HS-27A (cell line): ENCODE measurements around the gene METTL5.

Experiments used
- DNase-seq: peaks from one replicate; pipeline ENCODE4 v3.0.0-alpha.2; 2012; ENCODE audit warnings: low read depth, missing footprints

Gene METTL5

DNA sequence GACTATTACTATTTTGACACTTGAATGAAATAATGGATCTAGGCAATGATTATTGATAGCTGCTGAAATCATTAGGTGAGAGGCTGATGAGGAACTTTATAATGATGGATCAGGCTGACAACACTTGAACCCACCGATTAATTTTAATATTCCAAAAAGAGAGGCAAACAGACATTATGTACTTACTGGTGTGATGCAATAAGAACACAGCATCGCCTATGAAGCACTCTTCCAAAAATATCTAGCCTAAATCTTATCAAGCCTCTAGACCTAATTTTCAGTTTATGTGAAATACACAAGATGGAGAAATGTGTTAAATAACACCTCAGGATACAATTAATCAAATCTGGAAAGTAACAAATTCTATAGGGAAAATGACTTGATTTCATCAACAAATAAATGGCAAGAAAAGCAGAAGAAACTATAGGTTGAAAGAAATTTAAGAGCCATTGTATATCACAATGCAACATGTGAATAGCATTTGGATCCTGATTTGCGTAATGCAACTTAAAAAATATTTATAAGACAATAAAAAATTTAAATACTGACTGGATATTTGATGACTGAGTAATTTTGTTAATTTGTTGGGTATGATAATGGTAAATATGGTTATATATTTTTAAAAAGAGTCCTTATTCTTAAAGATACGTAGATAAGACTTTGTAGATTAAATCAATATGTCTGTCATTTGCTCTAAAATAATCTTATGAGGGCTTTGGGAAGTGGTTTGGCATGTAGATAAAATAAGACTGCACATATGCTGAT, 43.3 kb downstream of the METTL5 start:
- DNase-seq, result no peak

DNA sequence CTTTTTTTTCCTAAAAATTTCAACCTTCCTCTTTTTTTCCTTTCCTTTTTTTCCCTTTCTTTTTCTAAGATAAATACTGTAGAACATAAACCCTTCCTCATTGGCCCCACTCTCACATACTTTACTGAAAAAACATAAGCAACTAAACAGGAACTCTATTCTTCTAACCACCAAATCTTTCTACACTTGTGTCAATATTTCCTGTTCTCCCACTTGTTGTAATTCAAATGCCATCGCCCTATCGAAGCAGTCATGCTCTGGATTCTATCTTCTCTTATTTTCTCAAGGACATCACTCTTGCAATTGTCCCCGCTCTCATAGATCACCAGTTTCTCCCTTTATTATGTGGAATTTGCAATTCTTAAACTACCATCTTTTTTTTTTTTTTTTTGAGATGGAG, 46.3 kb downstream of the METTL5 start:
- no peak for DNase-seq

DNA sequence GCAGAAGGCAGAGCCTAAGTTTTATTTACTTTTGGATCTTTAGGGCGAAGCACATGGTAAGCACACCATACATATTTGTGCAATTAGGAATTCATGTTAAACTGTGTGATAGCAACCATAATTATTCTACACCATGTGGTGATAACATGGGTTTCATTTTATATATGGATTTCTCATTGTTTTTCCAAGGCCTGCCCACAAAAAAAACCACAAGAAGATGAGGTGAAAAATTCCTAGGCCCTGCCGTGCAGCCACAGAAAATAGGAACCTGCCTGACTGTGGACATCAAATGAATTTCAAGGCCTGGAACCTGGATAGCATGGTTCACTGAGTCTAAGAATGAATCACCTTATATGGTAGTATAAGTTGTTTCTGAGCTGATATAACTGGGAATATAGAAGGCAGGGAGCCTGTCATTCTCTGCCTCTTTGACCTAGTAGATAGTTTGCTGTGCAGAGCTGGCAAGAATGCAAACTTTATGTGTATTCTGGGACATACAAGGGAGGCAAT, 48.4 kb downstream of the METTL5 start:
- no peak for DNase-seq

DNA sequence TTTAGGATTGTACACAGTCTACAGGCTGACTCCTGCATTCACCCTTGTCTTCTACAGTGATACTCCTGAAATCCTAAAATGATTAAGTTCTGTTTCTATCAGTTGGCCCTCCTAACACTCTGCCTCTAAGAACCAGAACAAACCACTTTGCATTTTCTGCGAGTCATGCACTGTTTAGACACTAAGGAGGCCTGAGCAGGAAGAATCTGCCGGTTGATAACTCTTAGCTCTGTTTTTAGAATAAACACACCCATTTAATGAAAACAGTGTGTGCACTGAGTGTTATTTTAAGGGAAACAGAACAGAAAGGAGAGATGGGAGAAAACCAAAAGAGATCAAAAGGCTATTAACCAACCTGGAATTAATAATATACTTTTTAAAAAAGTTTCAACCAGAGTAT, 48.9 kb downstream of the METTL5 start:
- no peak for DNase-seq

DNA sequence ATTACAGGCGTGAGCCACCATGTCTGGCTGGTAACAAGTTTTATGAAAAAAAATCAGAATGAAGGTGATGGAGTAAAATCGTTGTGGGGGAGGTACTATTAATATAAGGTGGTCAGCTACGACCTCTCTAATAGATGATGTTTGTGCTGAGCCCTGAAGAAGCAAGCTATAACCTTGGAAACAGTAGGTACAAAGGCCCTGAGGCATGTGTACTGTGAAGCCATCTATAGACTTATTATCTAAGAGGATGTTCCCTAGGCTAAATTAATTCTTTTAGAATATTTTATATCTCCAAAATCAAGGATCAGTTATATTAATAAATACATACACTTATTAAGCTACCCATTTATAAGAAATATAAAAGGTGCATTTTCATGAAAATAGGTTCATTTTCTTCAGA, 49.4 kb downstream of the METTL5 start:
- no peak for DNase-seq

DNA sequence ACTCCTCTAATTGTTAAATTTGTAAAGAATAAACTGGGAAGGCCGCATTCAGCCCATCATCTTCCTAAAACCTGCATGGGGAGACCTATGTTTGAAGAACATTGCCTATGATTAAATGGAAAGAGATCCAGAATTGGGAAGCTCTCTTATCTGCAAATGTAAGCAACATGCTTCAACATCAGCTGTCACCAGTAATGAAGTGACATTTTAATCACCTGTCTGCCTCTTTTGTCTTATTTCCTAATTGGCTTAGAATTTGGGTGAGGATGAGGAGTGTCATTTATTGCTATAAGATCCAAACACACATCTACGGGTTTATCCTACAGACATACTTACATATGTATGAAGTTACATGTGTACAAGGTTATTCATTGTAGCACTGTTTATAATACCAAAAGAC, 52.1 kb downstream of the METTL5 start:
- DNase-seq, result no peak

DNA sequence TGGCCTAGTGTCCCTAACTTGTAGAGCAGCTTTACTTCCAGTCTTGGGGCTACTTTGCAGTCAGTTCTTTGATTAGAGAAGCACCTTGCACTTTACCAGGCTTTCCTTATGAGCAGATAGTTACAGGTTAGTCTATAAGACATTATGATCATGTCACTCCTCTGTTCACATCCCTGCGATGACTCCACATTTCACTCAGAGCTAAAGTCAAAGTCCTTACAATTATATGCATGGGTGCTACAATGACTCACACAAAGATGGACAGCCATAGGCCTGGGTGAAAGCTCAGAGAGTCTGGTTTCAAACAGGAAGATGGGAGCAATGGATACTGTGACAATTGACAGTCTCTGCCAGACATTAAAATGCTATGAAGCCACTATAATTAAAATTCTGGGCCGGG, 53.1 kb downstream of the METTL5 start:
- DNase-seq, result no peak

DNA sequence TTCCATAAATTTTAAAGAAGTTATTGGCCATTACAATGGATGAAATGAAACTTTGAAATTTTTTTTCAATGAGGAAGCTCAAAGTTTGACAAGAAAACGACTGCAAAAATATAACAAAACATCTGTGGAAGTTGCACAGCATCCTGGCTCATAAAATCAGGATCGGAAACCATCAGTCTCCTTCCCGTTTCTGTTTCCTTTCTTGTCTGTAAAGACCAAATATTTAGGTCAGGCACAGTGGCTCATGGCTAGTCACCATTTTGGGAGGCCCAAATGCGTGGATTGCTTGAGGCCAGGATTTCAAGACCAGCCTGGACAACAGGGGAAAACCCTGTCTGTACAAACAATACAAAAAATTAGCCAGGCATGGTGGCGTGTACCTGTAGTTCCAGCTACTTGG, 53.7 kb downstream of the METTL5 start:
- no peak for DNase-seq

DNA sequence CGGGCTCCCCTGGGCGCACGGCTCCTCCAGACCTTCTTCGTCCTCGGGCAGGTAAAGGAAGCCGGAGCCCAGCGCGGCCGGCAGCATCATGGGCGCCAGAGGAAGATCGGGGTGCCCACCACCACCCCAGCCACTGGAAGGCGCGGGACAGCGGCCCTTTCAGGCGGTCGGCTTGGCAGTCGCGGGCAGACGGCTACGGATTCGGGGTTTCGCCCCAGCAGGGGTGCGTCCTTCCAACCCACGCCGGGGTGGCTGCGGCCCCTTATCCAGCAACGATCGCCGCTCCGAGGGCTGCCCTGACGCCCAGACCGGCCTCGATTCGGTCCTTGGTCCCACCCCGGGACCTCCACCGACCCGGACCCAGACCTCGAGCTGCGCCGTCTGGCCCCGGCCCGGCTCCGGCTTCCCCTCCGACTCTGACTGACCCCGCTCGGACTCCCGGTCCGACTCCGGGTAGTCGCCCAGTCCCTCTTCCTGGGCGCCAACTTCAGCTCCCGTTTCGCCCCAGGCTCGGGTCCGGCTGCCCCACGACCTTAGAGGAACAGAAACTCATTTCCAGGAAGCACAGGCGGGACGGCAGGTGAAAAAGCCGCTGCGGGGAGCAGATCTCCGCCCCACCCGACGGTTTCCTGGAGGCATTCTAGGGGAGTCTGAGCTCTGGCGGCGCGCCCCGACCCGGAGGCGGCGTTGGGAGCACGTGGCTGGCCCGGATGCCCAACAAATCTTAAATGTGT, 56.3 kb downstream of the METTL5 start:
- no peak for DNase-seq

DNA sequence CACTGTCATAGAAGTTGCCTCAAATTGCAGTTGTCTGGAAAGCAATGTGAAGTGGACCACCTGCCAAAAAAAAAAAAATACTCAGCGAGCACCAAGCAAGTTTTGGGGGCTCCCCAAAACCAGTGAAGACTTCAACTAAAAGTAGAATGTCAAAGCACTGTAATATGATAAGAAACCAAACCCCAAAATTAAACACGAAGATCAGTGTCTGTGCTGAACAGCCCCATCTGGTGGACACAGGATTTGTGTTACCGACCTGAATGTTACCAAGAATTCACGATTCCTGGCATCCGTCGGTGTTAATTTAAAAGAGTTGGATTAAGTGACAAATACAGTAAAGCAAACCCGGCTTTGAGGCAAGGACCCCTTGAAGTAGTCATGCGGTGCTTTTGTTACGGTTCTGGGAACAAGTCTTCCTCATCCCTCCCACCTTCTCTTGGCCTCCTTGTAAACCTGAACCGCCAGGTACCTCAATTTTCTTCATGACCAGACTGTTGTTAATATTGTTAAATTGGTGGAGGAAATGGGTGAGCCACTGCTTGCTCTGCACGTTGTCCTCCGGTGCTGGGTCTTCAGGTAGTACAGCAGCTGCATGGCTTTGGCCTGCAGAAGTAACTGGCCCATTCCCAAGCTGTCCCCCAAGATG, 57.3 kb downstream of the METTL5 start:
- DNase-seq, result no peak

DNA sequence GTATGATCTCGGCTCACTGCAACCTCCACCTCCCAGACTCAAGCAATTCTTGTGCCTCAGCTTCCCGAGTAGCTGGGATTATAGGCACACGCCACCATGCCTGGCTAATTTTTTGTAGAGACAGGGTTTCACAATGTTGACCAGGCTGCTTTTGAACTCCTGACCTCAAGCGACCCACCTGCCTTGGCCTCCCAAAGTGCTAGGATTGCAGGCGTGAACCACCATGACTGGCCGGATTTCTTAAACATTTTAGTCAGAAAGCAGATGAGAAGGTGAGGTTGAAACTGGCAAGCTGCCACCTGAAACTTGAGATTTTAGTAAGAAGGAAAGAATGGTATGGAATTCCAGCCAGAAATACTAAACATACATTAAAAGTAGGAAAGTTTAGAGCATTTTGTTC, 59.2 kb downstream of the METTL5 start:
- no peak for DNase-seq

DNA sequence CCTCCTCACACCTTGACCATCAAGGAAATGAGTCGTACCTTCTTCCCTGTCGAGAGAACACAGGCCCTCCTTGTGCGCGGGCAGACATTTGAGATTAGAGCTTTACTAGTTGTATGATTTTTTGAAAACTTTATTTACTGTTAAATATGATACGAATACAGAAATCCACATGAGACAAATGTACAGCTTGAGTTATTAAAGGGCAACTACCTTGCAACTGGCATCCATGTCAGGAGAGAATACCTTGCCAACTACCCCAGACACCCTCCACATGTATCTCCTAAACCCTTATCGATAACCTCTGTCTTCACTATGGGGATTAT, 62.8 kb downstream of the METTL5 start:
- no peak for DNase-seq
